ENCODE measurements around the gene CHRNB1. TPM values are rescaled to one million over a fixed set of nuclear protein-coding genes. Genes with fewer than 3 reads are reported as not detected.

CHRNB1 gene
- total RNA-seq, 4 donors from 2014 or later = 5.0 to 12.8 (median 8.1) TPM

GRCh38 chr17:7465597-7466275 is 20.9 kb downstream of the CHRNB1 start:
- no peak for TF ChIP-seq POLR2A (IDR thresholded peaks at IDR 0.05; ENCODE audit: low read depth)
- intact Hi-C loops (cut with DNase I) = no loop called here
- peak overlapping the region; percentile 43 to 71 (median 64) for H3K27ac ChIP-seq (replicated peaks in 1 of 4)
- H3K4me1 ChIP-seq = peaks cover 39 to 58% (median 55%) of the 10 kb centered on the region in 4 donors
- H3K4me3 ChIP-seq = no peak overlapping the region
- H3K27me3 ChIP-seq = no peaks in the 10 kb centered on the region
- whole genome bisulfite sequencing = 95% methylated on average over 24 of the region's 33 CpGs
- peaks cover 26 to 71% (median 52%) of the 10 kb centered on the region in 4 donors for H3K36me3 ChIP-seq
- H3K9me3 ChIP-seq = no peaks in the 10 kb centered on the region
- DNase-seq (ENCODE audit: extremely low spot score) = no peak

GRCh38 chr17:7466318-7466638 is 21.4 kb downstream of the CHRNB1 start:
- DNase-seq (ENCODE audit: extremely low spot score) = no peak
- H3K27ac ChIP-seq (replicated peaks in 1 of 4) = peak overlapping the region; percentile 43 to 71 (median 64)
- no peaks in the 10 kb centered on the region for H3K9me3 ChIP-seq
- no peak overlapping the region for H3K4me3 ChIP-seq
- 80% methylated on average over 9 of the region's 9 CpGs for WGBS
- intact Hi-C loops (cut with DNase I) = no loop called here
- peaks cover 43 to 63% (median 57%) of the 10 kb centered on the region in 4 donors for H3K4me1 ChIP-seq
- peaks cover 26 to 65% (median 52%) of the 10 kb centered on the region in 4 donors for H3K36me3 ChIP-seq
- TF ChIP-seq CTCF (IDR thresholded peaks at IDR 0.05) = no peak
- no peak for TF ChIP-seq EP300 (IDR thresholded peaks at IDR 0.05)
- TF ChIP-seq POLR2A (IDR thresholded peaks at IDR 0.05; ENCODE audit: low read depth) = no peak
- no peak for TF ChIP-seq POLR2AphosphoS5 (IDR thresholded peaks at IDR 0.05)
- H3K27me3 ChIP-seq = no peaks in the 10 kb centered on the region

GRCh38 chr17:7466639-7467341 is 21.9 kb downstream of the CHRNB1 start:
- H3K27me3 ChIP-seq = no peaks in the 10 kb centered on the region
- H3K36me3 ChIP-seq = peaks cover 26 to 60% (median 49%) of the 10 kb centered on the region in 4 donors
- WGBS = 78% methylated on average over 16 of the region's 16 CpGs
- TF ChIP-seq POLR2AphosphoS5 (IDR thresholded peaks at IDR 0.05) (peak in 1 of 2 donors; percentile 55), CTCF (IDR thresholded peaks at IDR 0.05) (no peak), POLR2A (IDR thresholded peaks at IDR 0.05; ENCODE audit: low read depth) (no peak), EP300 (IDR thresholded peaks at IDR 0.05) (no peak)
- H3K27ac ChIP-seq (replicated peaks in 1 of 4) = peak overlapping the region; percentile 43 to 71 (median 64)
- intact Hi-C loops (cut with DNase I) = no loop called here
- DNase-seq (ENCODE audit: extremely low spot score) = no peak
- peak overlapping the region in 1 of 4 donors; percentile 18 for H3K4me3 ChIP-seq
- peaks cover 43 to 68% (median 61%) of the 10 kb centered on the region in 4 donors for H3K4me1 ChIP-seq
- no peaks in the 10 kb centered on the region for H3K9me3 ChIP-seq

GRCh38 chr17:7467498-7467897 is 22.6 kb downstream of the CHRNB1 start:
- Histone ChIP-seq H3K9me3 (no peaks in the 10 kb centered on the region), H3K27ac (replicated peaks in 1 of 4) (peak overlapping the region; percentile 43 to 71 (median 64)), H3K4me3 (no peak overlapping the region), H3K36me3 (peaks cover 22 to 53% (median 42%) of the 10 kb centered on the region in 4 donors), H3K27me3 (no peaks in the 10 kb centered on the region), H3K4me1 (peaks cover 50 to 72% (median 67%) of the 10 kb centered on the region in 4 donors)
- no peak for DNase-seq (ENCODE audit: extremely low spot score)
- WGBS = 100% methylated on average over 3 of the region's 3 CpGs
- TF ChIP-seq POLR2AphosphoS5 (IDR thresholded peaks at IDR 0.05) (no peak), EP300 (IDR thresholded peaks at IDR 0.05) (no peak), POLR2A (IDR thresholded peaks at IDR 0.05; ENCODE audit: low read depth) (no peak), CTCF (IDR thresholded peaks at IDR 0.05) (no peak)
- intact Hi-C loops (cut with DNase I) = no loop called here

- no peak for DNase-seq (ENCODE audit: extremely low spot score)
- H3K4me1 ChIP-seq = peaks cover 50 to 78% (median 74%) of the 10 kb centered on the region in 4 donors
- H3K27ac ChIP-seq (replicated peaks in 1 of 4) = peak overlapping the region in 1 of 4 donors; percentile 71
- no peaks in the 10 kb centered on the region for H3K27me3 ChIP-seq
- H3K4me3 ChIP-seq = no peak overlapping the region
- TF ChIP-seq POLR2AphosphoS5 (IDR thresholded peaks at IDR 0.05) = no peak
- no peak for TF ChIP-seq CTCF (IDR thresholded peaks at IDR 0.05)
- TF ChIP-seq POLR2A (IDR thresholded peaks at IDR 0.05; ENCODE audit: low read depth) = no peak
- TF ChIP-seq EP300 (IDR thresholded peaks at IDR 0.05) = no peak
- no peaks in the 10 kb centered on the region for H3K9me3 ChIP-seq
- intact Hi-C loops (cut with DNase I) = no loop called here
- WGBS = 95% methylated on average over 10 of the region's 11 CpGs
- H3K36me3 ChIP-seq = peaks cover 14 to 45% (median 34%) of the 10 kb centered on the region in 4 donors
These were observed 23.4 kb downstream of the CHRNB1 start for GRCh38 chr17:7468290-7468689.

Measured in esophagus muscularis mucosa (tissue), 4 donors.